GM10847 (cell line): ENCODE results near the gene PIGW.

Source experiments
- POLR2A ChIP-seq: IDR thresholded peaks from 2 replicates; pipeline ENCODE4 v1.6.1; 2011; ENCODE audit not compliant: insufficient read length; ENCODE audit errors: extremely low read depth

Gene PIGW

DNA sequence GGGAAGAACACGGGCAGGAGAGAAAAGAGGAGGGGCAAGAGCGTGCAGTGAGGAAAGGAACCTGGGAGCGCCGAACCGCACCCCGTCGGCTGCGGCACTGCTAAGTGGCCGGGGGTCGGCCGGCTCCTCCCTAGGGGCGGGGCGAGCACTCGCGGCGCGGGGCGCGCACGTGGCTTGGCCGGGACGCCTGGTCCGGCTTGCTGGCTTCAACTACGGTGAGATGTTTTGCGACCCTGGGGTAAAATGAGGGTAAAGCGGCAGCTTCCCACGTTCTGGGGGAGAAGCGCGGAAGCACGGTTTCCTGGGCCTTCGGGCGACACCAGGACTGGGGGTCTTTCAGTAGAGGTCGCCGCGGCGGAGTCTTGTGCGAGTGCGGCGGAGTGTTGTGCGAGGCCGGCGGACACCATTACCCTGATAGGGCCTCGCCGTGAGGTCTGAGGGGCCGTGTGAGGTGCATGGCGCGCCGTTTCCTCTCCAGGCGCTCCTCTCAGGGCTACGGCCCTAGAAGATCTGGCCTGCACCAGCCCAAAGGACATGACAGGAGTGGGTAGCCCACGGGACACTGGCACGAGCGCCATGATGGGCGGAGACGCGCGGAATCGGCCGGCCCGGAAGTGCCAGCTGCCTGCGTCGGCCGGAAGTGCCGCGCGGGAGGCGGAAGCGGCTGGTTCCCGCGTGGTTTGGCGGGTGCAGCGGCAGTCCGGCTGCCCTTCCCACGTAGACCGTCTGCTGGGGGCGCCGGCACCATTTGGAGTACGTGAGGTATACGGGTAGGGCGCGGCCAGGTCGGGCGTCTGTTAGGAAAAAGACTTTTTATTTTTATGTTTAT lies at the start of gene PIGW, which contains the start of gene MYO19:
TSS of gene PIGW (plus strand) at position 148 of the 829 bp plus-strand sequence. CDS start 2,115 bp downstream, outside the sequence.
TSS of gene MYO19 (minus strand) at position 29 of the 829 bp plus-strand sequence. CDS start 2,330 bp downstream, outside the sequence.
- TF ChIP-seq POLR2A: peak; percentile 92

- no peak for TF ChIP-seq POLR2A
Observed at GRCh38 chr17:36485027-36485426, 49.8 kb upstream of the PIGW start.

DNA sequence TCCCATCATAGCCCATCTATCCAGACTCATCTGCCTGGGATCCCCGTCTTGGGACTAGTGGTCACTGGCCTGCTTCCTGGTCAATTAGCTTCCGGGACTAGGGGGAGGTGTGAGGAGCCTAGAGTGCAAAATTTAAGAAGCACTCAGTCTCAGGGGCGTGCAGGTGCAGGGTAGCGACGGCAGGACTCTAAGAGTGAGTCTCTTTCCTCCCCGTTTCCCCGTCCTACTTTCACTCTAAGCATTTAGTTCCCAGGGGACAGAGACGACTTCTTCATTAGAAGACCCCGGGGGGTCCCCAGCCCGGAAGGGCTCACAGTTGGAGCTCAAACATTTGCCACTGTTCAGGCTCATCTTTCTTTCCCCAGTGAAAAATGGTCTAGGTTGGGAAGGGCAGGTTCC lies 49.0 kb upstream of the PIGW start:
- TF ChIP-seq POLR2A: no peak

GRCh38 chr17:36486204-36487194 lies 48.3 kb upstream of the PIGW start, which contains the start of gene ZNHIT3:
Gene ZNHIT3 (plus strand): TSS chr17:36486681. CDS start chr17:36486700, 19 bp downstream.
- peak; percentile 82 for TF ChIP-seq POLR2A

DNA sequence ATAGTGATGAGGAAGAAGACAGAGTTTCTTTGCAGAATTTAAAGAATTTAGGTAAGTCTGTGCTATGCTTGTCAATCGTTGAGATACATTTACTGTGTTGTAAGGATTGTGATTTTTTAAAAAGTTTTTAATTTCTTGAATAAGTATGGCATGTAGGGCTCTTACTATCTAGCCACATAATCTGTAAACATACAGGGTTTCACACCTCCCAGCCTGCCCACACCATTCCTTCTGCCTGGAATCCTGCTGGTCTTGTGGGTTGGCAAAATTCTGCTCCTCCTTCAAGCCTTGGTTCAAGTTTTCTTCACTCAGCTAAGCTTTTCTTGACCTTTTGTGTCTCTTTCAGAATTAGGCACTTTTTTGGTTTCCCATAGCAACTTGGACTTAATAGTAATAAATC lies 40.8 kb upstream of the PIGW start:
- no peak for TF ChIP-seq POLR2A

DNA sequence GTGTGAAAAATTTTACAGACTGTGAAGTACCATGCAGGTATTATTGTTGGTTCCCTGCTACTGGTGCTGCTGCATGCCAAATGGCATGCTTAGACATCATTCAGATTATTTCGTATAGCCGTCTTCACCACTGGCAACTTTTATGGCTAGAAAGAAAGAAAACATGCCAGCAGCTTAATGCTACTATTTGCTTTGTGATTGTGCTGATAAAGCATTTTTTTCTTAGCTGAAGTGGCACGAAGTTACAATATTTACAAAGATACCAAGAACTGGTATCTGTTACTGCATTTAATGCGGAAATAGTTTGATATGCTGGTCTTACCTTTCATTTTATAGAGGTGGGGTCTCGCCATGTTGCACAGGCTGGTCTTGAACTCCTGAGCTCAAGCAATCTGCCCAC lies 40.1 kb upstream of the PIGW start:
- no peak for TF ChIP-seq POLR2A

DNA sequence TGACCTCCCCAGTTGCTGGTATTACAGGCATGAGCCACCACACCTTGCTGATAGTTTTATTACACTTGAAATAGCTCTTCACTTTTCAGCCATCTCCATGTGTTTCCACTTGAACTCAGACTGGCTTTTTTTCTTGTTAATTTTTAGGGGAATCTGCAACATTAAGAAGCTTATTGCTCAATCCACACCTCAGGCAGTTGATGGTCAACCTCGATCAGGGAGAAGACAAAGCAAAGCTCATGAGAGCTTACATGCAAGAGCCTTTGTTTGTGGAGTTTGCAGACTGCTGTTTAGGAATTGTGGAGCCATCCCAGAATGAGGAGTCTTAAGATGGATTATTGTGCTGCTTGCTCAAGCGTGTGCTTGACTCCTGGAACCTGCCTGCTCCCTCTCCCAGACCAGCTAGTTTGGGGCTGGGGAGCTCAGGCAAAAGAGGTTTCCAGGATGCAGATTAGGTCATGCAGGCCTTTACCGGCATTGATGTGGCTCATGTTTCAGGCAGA lies 39.7 kb upstream of the PIGW start:
- no peak for TF ChIP-seq POLR2A

- no peak for TF ChIP-seq POLR2A
Observed at GRCh38 chr17:36496018-36496789, 38.6 kb upstream of the PIGW start.

DNA sequence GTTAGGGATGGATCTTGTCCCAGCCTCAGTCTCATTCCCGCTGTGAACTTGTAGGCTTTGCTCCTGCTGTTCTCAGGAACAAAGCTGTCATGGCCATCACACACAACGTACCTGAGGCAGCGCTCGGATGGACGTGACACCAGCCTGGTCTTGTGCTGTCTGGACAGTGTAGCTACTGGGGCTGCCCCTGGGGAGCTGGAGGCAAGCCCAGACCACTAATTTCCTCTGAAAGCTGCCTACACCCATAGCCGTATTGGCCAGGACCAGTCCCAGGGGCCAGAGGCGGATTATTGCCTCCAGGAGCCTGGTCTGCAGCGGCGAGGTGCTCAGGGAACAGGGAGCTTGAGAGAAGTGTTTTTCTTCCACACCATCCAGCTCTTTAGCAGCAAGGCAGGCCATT lies 36.6 kb upstream of the PIGW start:
- no peak for TF ChIP-seq POLR2A

DNA sequence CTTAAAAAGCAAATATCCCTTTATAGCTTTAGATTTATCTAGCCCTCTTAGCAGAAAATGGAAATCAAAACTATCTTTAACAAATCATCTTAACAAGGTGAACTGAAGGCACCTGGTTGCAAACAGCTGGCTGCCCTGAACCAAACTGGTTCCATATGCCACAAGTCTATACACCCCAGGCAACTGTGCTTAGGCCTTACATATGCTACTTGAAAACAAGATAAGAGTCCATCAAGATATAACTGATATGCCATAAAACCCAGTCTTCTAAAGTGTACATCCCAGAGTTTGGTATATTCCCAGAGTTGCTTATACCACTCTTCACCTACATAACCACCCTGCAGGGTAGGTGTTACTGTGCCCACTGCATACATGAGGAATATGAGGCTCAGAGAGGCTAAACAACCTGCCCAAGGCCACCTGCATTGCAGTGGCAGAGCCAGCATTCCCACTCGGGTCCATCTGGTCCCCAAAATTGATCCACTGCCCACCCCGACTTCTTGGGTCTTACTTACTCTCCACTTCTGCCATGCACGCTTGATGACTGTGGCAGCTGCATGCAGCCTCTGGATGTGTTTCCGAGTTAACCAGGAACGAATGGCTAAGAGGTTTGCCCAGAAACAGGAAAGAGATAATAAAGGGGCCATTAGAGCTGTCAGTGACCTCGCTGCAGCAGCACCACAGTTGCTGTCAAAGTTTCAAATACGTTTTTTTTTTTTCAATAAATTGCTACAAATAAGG lies 36.1 kb upstream of the PIGW start:
- no peak for TF ChIP-seq POLR2A

GRCh38 chr17:36500745-36501225 lies 34.0 kb upstream of the PIGW start:
- no peak for TF ChIP-seq POLR2A

DNA sequence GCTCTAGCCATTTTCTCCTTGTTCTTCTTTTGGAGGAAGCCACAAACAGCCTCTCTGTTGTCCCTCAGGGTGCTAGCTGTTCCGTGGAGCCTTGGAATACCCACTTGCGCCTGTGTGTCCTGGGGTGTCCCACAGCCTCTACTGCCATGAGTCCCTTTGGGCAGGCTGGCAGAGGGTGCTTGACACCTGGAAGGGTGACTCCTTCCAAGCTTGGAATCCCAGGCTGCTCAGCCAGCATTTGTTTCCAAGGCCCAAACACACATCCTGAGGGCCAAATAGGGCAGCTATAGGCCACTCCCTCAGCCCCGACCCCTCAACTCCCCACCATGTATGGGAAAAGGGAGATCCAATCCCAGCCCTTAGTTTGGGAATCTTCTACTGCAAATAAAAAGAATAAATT lies 33.4 kb upstream of the PIGW start:
- no peak for TF ChIP-seq POLR2A

- TF ChIP-seq POLR2A: no peak
Observed at GRCh38 chr17:36501963-36502362, 32.8 kb upstream of the PIGW start.
